ENCODE measurements around the gene TFEB.

TFEB gene

GRCh38 chr6:41692080-41692675 lies 43.2 kb downstream of the TFEB start:
- no peak for DNase-seq (ENCODE audit: low read depth in 1 of 2, low spot score in 1 of 2)

GRCh38 chr6:41691426-41692079 lies 43.9 kb downstream of the TFEB start:
- DNase-seq (ENCODE audit: low read depth in 1 of 2, low spot score in 1 of 2), result no peak

- no peak for DNase-seq (ENCODE audit: low read depth in 1 of 2, low spot score in 1 of 2)
These were observed 44.7 kb downstream of the TFEB start for GRCh38 chr6:41690541-41691330.

GRCh38 chr6:41689171-41690008 lies 46.0 kb downstream of the TFEB start:
- DNase-seq (ENCODE audit: low read depth in 1 of 2, low spot score in 1 of 2), result no peak

- no peak for DNase-seq (ENCODE audit: low read depth in 1 of 2, low spot score in 1 of 2)
These were observed 47.0 kb downstream of the TFEB start for GRCh38 chr6:41688256-41688965.

GRCh38 chr6:41687501-41688175 lies 47.8 kb downstream of the TFEB start:
- no peak for DNase-seq (ENCODE audit: low read depth in 1 of 2, low spot score in 1 of 2)

- no peak for DNase-seq (ENCODE audit: low read depth in 1 of 2, low spot score in 1 of 2)
These were observed 49.6 kb downstream of the TFEB start for GRCh38 chr6:41685641-41686380.

- DNase-seq (ENCODE audit: low read depth in 1 of 2, low spot score in 1 of 2), result no peak
These were observed 50.9 kb downstream of the TFEB start for GRCh38 chr6:41684311-41685180.

GRCh38 chr6:41683523-41684310 lies 51.7 kb downstream of the TFEB start:
- DNase-seq (ENCODE audit: low read depth in 1 of 2, low spot score in 1 of 2), result peak; percentile 62 to 74

- DNase-seq (ENCODE audit: low read depth in 1 of 2, low spot score in 1 of 2), result no peak
These were observed 52.2 kb downstream of the TFEB start for GRCh38 chr6:41683273-41683522.

- no peak for DNase-seq (ENCODE audit: low read depth in 1 of 2, low spot score in 1 of 2)
These were observed 52.7 kb downstream of the TFEB start for GRCh38 chr6:41682497-41683272.

GRCh38 chr6:41682056-41682477 lies 53.3 kb downstream of the TFEB start:
- peak; percentile 15 to 51 for DNase-seq (ENCODE audit: low read depth in 1 of 2, low spot score in 1 of 2)

GRCh38 chr6:41680182-41680965 lies 55.0 kb downstream of the TFEB start:
- no peak for DNase-seq (ENCODE audit: low read depth in 1 of 2, low spot score in 1 of 2)

- DNase-seq (ENCODE audit: low read depth in 1 of 2, low spot score in 1 of 2), result no peak
These were observed 55.7 kb downstream of the TFEB start for GRCh38 chr6:41679696-41680095.

- no peak for DNase-seq (ENCODE audit: low read depth in 1 of 2, low spot score in 1 of 2)
These were observed 56.8 kb downstream of the TFEB start for GRCh38 chr6:41678511-41679084.

All from stimulated activated CD4-positive, alpha-beta T cell treated with anti-CD3 and anti-CD28 coated beads, Interleukin-15, amount 100 ng/mL, for 1 hour (primary cell).